ENCODE data around the gene KLHL36.
A peak's percentile ranks its signal among the peaks of the same experiment; 100 is the strongest.
"Not testable (repeated sequence)": the region's sequence is repeated elsewhere in the genome, so short reads cannot be mapped to it uniquely, and the experiment has no call there.

Gene KLHL36

DNA sequence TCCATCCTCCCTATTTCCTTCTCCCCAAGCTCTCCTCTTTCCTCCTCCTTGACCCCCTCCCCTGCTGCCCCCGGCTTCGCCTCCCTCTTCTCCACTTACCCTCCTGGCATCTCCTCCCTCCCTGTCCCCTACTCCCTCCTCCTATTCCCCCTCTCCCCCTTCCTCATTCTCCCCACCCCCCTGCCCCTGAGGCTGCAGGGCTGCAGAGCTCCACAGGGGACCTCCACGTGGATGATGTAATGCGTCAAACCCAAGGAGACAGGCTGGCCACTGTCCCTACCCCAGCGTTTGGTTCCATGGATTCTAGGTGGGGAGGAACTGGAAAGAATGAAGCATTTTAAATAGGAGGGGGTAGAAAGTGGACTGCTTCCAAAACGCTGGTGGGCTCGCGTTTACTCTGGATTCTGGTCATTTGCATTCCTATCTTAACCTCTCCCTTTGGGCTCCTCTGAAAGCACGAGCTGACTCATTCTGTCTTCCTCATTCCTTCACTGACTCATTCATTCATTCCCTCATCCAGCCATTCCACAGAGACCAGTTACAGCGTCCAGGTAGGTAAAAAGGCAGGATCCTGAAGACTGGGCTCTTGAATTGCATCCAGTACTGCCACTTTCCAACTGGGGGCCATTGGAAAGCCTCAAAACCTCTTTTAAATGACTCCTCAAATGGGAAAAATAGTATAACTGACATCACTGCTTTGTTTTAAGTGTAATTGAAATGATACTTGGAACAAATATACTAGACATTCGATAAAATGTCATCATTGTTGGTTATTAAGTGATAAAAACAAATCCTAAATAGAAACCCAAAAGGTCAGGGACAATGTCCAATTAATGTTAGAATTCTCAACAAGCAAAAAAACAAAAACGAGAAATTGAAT lies 29.5 kb upstream of the KLHL36 start:
- TF ChIP-seq JUND (IDR thresholded peaks at IDR 0.05; ENCODE audit: low read depth) = no peak
- peak in 1 of 2 experiments; percentile 72 for DNase-seq (ENCODE audit: low read depth in 1 of 2, low spot score in 1 of 2)
- in situ Hi-C loops (cut with HindIII; ENCODE audit: low pct_unique_long_range_greater_than_20kb, low sequenced_read_pairs) = no loop called here

DNA sequence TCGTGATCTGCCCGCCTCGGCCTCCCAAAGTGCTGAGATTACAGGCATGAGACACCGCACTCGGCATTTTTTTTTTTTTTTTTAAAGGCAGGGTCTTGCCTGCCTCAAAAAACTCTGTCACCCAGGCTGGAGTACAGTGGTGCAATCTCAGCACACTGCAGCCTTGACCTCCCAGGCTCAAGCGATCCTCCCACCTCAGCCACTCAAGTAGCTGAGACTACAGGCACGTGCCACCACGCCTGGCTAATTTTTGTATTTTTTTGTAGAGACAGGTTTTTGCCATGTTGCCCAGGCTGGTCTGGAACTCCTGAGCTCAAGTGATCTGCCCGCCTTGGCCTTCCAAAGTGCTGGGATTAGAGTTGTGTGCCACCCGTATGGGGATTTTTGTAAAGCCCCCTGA lies 27.4 kb upstream of the KLHL36 start:
- DNase-seq (ENCODE audit: low read depth in 1 of 2, low spot score in 1 of 2); in situ Hi-C loops (cut with HindIII; ENCODE audit: low pct_unique_long_range_greater_than_20kb, low sequenced_read_pairs): not testable (repeated sequence)

DNA sequence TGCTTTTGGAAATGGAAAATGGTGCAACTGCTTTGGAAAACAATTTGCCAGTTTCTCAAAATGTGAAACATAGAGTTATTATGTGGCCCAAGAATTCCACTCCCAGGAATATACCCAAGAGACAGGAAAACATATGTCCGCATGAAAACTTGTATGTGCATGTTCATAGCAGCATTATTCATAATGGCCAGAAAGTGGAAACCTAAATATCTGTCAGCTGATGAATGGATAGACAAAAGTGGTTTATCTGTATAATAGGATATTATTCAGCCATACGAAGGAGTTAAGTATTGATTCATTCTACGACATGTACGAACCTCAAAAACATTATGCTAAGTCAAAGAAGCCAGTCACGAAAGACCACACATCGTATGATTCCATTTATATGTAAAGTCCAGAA lies 22.8 kb upstream of the KLHL36 start:
- TF ChIP-seq JUND (IDR thresholded peaks at IDR 0.05; ENCODE audit: low read depth) = no peak
- in situ Hi-C loops (cut with HindIII; ENCODE audit: low pct_unique_long_range_greater_than_20kb, low sequenced_read_pairs) = no loop called here
- no peak for DNase-seq (ENCODE audit: low read depth in 1 of 2, low spot score in 1 of 2)

DNA sequence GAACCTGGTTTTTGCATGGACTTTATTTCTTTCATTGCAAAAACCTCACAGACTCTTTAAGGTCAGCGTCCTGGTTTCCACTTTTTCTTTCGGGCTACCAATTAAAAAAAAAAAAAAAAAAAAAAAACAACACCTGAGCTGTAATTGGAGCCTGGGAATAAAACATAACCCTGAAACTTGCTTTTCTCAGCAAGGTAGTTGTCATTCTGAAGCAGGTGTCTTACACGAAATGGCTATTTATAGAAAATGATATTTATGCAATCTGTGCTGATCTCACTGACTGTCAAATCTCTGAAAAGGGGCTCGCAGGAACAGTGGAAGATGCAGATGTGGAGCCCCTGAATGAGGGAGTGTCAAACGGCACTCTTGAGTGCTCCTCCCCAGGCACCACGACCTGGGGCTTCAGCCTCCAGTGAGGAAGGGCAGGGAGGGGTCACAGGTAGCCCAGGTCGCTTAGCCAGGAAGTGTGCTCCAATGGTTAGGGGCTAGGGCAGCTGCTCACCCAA lies 20.0 kb upstream of the KLHL36 start:
- in situ Hi-C loops (cut with HindIII; ENCODE audit: low pct_unique_long_range_greater_than_20kb, low sequenced_read_pairs) = no loop called here
- DNase-seq (ENCODE audit: low read depth in 1 of 2, low spot score in 1 of 2) = no peak
- no peak for TF ChIP-seq JUND (IDR thresholded peaks at IDR 0.05; ENCODE audit: low read depth)

DNA sequence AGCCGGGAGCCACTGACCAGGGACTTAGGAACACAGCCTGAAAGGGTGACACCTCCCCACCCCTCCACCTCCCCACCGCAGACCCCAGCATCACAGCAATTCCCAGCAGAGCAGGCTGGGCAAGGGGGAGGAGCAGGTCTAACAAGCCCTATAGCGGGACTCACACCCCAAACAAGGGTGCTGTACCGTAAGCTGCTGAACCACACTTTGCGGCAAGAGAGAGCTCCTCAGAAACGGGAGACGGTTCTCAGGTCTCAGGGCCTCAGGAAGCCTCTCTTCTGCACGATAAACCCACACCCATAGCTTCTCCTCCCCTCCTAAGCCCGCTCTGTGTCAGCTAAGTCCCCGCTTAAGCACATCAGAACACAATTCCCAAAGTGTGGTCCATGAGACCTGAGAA lies 18.7 kb upstream of the KLHL36 start:
- no peak for TF ChIP-seq JUND (IDR thresholded peaks at IDR 0.05; ENCODE audit: low read depth)
- no peak for DNase-seq (ENCODE audit: low read depth in 1 of 2, low spot score in 1 of 2)
- in situ Hi-C loops (cut with HindIII; ENCODE audit: low pct_unique_long_range_greater_than_20kb, low sequenced_read_pairs) = no loop called here

DNA sequence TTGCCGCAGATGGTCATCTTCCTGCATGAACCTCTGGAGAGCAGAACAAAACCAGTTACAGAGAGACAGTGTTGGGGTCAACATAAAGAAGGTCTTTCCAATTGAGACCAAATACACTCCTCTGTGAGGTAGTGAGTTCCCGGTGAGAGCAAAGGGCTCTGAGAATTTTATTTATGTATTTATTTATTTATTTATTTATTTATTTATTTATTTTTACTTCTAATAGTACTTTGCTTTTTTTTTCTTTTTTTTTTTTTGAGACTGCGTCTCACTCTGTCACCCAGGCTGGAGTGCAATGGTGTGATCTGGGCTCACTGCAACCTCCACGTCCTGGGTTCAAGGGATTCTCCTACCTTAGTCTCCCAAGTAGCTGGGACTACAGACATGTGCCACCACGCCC lies 18.3 kb upstream of the KLHL36 start:
- in situ Hi-C loops (cut with HindIII; ENCODE audit: low pct_unique_long_range_greater_than_20kb, low sequenced_read_pairs) = no loop called here

DNA sequence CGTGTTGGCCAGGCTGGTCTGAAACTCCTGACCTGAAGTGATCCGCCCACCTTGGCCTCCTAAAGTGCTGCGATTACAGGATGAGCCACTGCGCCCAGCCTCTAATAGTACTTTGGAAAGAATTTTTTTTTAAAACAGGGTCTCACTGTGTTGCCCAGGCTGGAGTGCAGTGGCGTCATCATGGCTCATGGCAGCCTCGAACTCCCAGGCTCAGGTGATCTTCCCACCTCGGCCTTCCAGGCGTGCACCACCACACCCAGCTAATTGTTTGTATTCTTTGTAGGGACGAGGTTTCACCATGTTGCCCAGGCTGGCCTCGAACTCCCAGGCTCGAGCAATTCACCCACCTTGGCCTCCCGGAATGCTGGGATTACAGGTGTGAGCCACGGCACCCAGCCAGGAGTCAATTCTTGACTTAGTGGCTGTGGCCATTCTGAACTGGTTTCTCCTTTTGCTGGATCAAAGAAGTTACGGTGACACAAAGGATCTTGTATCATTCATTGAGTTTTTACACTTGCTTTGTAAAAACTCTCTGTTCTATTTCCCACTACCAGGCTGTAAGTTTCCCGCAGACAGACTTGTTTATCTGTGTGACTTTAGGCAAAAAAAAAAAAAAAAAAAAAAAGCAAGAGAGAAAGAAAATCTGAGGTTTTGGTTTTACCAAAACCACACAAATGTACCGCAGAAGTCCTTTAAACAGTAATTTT lies 17.7 kb upstream of the KLHL36 start:
- DNase-seq (ENCODE audit: low read depth in 1 of 2, low spot score in 1 of 2) = no peak
- TF ChIP-seq JUND (IDR thresholded peaks at IDR 0.05; ENCODE audit: low read depth) = no peak
- in situ Hi-C loops (cut with HindIII; ENCODE audit: low pct_unique_long_range_greater_than_20kb, low sequenced_read_pairs) = no loop called here

More for the DNA sequence above, 18.3 kb upstream of the KLHL36 start:
- TF ChIP-seq JUND (IDR thresholded peaks at IDR 0.05; ENCODE audit: low read depth) = no peak
- no peak for DNase-seq (ENCODE audit: low read depth in 1 of 2, low spot score in 1 of 2)

DNA sequence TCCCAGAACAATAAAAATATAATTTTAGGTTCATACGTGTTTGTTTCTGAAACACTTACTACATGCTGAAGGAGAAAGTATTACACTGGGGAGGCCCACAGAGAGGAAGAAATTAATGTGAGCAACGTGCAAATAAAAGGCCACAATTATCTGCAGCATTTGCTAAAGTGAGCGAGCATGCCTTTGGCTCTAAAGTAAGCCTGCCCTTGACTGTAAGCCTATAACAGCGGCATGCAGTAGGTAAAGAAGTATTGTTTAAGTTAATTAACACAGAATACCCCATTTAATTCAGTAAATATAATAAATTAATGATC lies 17.2 kb upstream of the KLHL36 start:
- no peak for DNase-seq (ENCODE audit: low read depth in 1 of 2, low spot score in 1 of 2)
- in situ Hi-C loops (cut with HindIII; ENCODE audit: low pct_unique_long_range_greater_than_20kb, low sequenced_read_pairs) = no loop called here
- TF ChIP-seq JUND (IDR thresholded peaks at IDR 0.05; ENCODE audit: low read depth) = no peak

DNA sequence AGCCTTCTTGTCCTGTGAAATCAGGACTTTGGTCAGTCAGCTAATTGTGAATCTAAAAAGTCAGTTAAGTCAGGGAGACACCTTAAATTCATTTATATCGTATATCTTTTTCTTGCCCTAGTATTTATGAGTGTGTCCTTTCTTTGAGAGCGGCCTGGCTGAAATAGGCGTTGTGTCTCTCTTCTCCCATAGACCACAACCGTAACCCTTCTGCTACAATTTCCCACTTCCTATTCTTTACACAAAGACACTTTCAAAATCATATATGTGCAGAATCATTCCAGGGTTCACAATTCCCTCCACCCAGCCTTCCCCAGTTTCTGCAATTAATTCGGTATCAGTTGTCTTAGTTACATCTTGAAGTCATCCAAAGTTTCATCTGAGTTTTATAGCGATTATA lies 16.4 kb upstream of the KLHL36 start:
- in situ Hi-C loops (cut with HindIII; ENCODE audit: low pct_unique_long_range_greater_than_20kb, low sequenced_read_pairs) = no loop called here
- no peak for TF ChIP-seq JUND (IDR thresholded peaks at IDR 0.05; ENCODE audit: low read depth)
- no peak for DNase-seq (ENCODE audit: low read depth in 1 of 2, low spot score in 1 of 2)

DNA sequence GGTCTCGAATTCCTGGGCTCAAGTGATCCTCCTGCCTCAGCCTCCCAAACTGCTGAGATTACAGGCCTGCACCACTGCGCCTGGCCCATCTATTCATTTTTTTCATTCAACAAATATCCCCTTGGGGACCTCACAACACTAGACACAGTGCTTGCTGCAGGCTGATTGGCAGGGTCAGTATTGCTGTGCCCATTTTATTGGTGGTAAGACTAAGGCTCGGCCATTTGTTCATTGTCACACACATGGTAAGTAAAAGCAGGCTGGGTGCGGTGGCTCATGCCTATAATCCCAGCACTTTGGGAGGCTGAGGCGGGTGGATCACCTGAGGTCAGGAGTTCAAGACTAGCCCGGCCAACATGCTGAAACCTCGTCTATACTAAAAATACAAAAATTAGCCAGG lies 15.4 kb upstream of the KLHL36 start:
- in situ Hi-C loops (cut with HindIII; ENCODE audit: low pct_unique_long_range_greater_than_20kb, low sequenced_read_pairs); DNase-seq (ENCODE audit: low read depth in 1 of 2, low spot score in 1 of 2): not testable (repeated sequence)

DNA sequence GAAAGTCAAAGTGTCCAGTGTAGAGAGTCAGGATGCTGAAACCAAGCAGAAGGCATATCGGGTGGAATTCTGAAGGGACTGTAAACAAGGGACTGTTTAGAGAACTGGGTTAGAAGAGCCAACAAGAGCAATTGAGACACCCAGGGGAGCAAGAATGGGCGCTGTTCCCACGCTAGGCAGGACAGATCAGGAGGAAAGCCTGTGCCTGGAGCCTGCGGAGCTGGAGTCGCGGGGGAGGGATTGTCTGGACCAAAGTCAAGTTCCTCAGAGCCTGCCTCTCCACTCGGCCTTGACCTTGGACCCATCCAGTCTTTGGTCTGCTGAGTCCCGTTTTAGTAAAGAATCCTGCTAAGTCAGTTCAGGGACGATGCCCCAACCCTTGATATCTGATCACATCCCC lies 14.7 kb upstream of the KLHL36 start:
- in situ Hi-C loops (cut with HindIII; ENCODE audit: low pct_unique_long_range_greater_than_20kb, low sequenced_read_pairs) = no loop called here
- DNase-seq (ENCODE audit: low read depth in 1 of 2, low spot score in 1 of 2) = peak in 1 of 2 experiments; percentile 43
- TF ChIP-seq JUND (IDR thresholded peaks at IDR 0.05; ENCODE audit: low read depth) = no peak

DNA sequence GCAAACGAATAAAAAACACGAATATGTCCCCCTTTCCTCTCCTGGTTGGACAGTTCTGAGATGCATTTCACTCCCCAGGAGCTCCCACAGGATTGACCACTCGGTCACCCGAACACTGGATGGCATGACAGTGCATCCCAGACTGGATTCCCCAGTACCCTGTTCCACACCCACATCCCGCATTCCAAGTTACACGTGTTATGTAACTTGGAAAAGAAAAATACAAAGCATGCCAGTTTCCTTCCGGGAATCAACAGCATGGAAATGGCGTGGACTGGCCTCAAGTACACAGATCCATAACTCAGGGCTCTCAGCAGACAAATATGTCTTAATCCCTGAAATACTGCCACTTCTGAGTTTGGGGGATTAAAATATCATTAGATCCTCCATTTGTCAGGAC lies 12.6 kb upstream of the KLHL36 start:
- DNase-seq (ENCODE audit: low read depth in 1 of 2, low spot score in 1 of 2) = peak in 1 of 2 experiments; percentile 60
- in situ Hi-C loops (cut with HindIII; ENCODE audit: low pct_unique_long_range_greater_than_20kb, low sequenced_read_pairs) = no loop called here
- TF ChIP-seq JUND (IDR thresholded peaks at IDR 0.05; ENCODE audit: low read depth) = no peak

DNA sequence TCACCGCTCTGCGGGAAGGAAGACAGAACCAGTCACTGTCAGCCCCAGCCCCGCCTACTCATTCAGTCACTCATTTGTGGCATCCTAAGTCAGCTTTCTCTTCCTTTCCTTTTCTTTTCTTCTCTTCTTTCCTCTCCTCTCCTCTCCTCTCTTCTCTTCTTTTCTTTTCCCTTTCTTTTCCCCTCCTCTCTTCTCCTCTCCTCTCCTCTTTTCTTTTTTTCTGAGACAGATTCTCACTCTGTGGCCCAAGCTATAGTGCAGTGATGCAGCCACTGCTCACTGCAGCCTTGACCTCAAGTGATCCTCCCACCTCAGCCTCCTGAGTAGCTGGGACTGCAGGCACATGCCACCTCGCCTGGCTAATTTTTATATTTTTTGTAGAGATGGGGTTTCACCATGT lies 10.6 kb upstream of the KLHL36 start:
- no peak for TF ChIP-seq JUND (IDR thresholded peaks at IDR 0.05; ENCODE audit: low read depth)
- in situ Hi-C loops (cut with HindIII; ENCODE audit: low pct_unique_long_range_greater_than_20kb, low sequenced_read_pairs) = no loop called here
- no peak for DNase-seq (ENCODE audit: low read depth in 1 of 2, low spot score in 1 of 2)

Measured in T47D (cell line).